Cardiac septum (tissue), 1 donor: ENCODE data around the gene NTN1. TPM values are rescaled to one million over a fixed set of nuclear protein-coding genes. Genes with fewer than 3 reads are reported as not detected.
"Not testable (repeated sequence)": the region's sequence is repeated elsewhere in the genome, so short reads cannot be mapped to it uniquely, and the experiment has no call there.

Experiments used
- DNase-seq: peaks from one replicate; pipeline ENCODE4 v3.0.0-alpha.2; 2020; ENCODE audit warnings: low spot score
- intact Hi-C: fragments of 100-400 bp; cut with DNase I; formaldehyde crosslinking; loops from one replicate; pipeline ENCODE4 v1.14.0; 2022
- total RNA-seq: library from RNA; stranded (reverse); fragmentation: NEBNext Ultra II Directional; extraction: Animal tissue kit (Norgen Biotek cat#: 25700); gene quantifications from one replicate; pipeline ENCODE4 v1.2.1, GENCODE V29; 2021
- donor health status: DM: no; HTN: no; CAD: no.

NTN1 gene
- total RNA-seq, 1 donor from 2014 or later, result 11.5 TPM

GRCh38 chr17:9072696-9073339, 51.5 kb downstream of the NTN1 start:
- intact Hi-C loops, result no loop called here
- DNase-seq, result no peak

GRCh38 chr17:9074131-9074530, 52.8 kb downstream of the NTN1 start:
- intact Hi-C loops, result no loop called here
- DNase-seq, result no peak

- intact Hi-C loops, result no loop called here
- DNase-seq, result no peak
Observed at GRCh38 chr17:9079461-9080103, 58.3 kb downstream of the NTN1 start.

GRCh38 chr17:9080296-9080914, 59.1 kb downstream of the NTN1 start:
- intact Hi-C loops, result no loop called here
- no peak for DNase-seq

GRCh38 chr17:9080983-9081382, 59.7 kb downstream of the NTN1 start:
- DNase-seq, result no peak
- intact Hi-C loops, result no loop called here

GRCh38 chr17:9086577-9086976, 65.3 kb downstream of the NTN1 start:
- intact Hi-C loops, result no loop called here
- no peak for DNase-seq

GRCh38 chr17:9087921-9088320, 66.6 kb downstream of the NTN1 start:
- DNase-seq, result no peak

GRCh38 chr17:9090641-9091096, 69.4 kb downstream of the NTN1 start:
- no peak for DNase-seq

More at GRCh38 chr17:9087921-9088320, 66.6 kb downstream of the NTN1 start:
- intact Hi-C loops, result no loop called here

GRCh38 chr17:9094193-9094592, 72.9 kb downstream of the NTN1 start:
- DNase-seq, result no peak
- intact Hi-C loops, result no loop called here

More at GRCh38 chr17:9090641-9091096, 69.4 kb downstream of the NTN1 start:
- intact Hi-C loops, result no loop called here

GRCh38 chr17:9095390-9095789, 74.1 kb downstream of the NTN1 start:
- DNase-seq, result no peak
- intact Hi-C loops, result no loop called here

GRCh38 chr17:9098242-9098825, 77.0 kb downstream of the NTN1 start:
- intact Hi-C loops, result no loop called here
- DNase-seq, result no peak

GRCh38 chr17:9101356-9101755, 80.0 kb downstream of the NTN1 start:
- intact Hi-C loops, result no loop called here
- DNase-seq, result no peak

GRCh38 chr17:9103193-9103592, 81.9 kb downstream of the NTN1 start:
- DNase-seq, intact Hi-C loops: not testable (repeated sequence)

- no peak for DNase-seq
- intact Hi-C loops, result no loop called here
Observed at GRCh38 chr17:9104370-9105041, 83.2 kb downstream of the NTN1 start.

- intact Hi-C loops, result no loop called here
Observed at GRCh38 chr17:9105068-9105868, 84.0 kb downstream of the NTN1 start.

GRCh38 chr17:9106278-9106677, 85.0 kb downstream of the NTN1 start:
- DNase-seq, intact Hi-C loops: not testable (repeated sequence)

More at GRCh38 chr17:9105068-9105868, 84.0 kb downstream of the NTN1 start:
- no peak for DNase-seq

- intact Hi-C loops, result no loop called here
- DNase-seq, result no peak
Observed at GRCh38 chr17:9107527-9107926, 86.2 kb downstream of the NTN1 start.

GRCh38 chr17:9108146-9108545, 86.8 kb downstream of the NTN1 start:
- no peak for DNase-seq
- intact Hi-C loops, result no loop called here

- no peak for DNase-seq
- intact Hi-C loops, result loop anchor here (10.0 kb wide), 1 partner anchor 185 kb away; no protein-coding TSS in a partner anchor
Observed at GRCh38 chr17:9109933-9110332, 88.6 kb downstream of the NTN1 start.
